H1 (cell line): Measurements from ENCODE around the gene DGCR6L. TPM values are rescaled to one million over a fixed set of nuclear protein-coding genes. Genes with fewer than 3 reads are reported as not detected.

Experiments
- SP4 ChIP-seq: IDR thresholded peaks from 2 replicates; pipeline ENCODE4 v1.6.1; 2012; ENCODE audit warnings: low read length, inconsistent platforms
- polyA plus RNA-seq, 7 experiments: library from polyadenylated mRNA; depleted of rRNA in 3 of 7; stranded (reverse) in 5 of 7; unstranded in 2 of 7; fragments of >200 nt in 5 of 7; fragments of 200-250 nt in 2 of 7; gene quantifications; 1 replicate in 5 of 7; 2 replicates in 1 of 7; 4 replicates in 1 of 7; pipeline versions ENCODE4 v1.2.1 to v1.2.3, GENCODE V29; 2011 to 2013; ENCODE audit warnings: missing spikeins in 2 of 7, mixed read lengths in 2 of 7
- total RNA-seq: library from RNA; stranded (reverse); fragmentation: NEBNext Ultra II Directional; extraction: Animal tissue kit (Norgen Biotek cat#: 25700); gene quantifications from 2 replicates; pipeline ENCODE4 v1.2.1, GENCODE V29; 2021
- TF ChIP-seq, protein P1 (sequence below): IDR thresholded peaks from 2 replicates; pipeline ENCODE4 v1.6.1; 2012; ENCODE audit warnings: inconsistent platforms

DGCR6L gene
- total and polyA plus RNA-seq, 2 of the 8 experiments (the other 6 are each of a cell fraction or from before 2014, with no cell fraction given), result 43.6 to 72.6 TPM

DNA sequence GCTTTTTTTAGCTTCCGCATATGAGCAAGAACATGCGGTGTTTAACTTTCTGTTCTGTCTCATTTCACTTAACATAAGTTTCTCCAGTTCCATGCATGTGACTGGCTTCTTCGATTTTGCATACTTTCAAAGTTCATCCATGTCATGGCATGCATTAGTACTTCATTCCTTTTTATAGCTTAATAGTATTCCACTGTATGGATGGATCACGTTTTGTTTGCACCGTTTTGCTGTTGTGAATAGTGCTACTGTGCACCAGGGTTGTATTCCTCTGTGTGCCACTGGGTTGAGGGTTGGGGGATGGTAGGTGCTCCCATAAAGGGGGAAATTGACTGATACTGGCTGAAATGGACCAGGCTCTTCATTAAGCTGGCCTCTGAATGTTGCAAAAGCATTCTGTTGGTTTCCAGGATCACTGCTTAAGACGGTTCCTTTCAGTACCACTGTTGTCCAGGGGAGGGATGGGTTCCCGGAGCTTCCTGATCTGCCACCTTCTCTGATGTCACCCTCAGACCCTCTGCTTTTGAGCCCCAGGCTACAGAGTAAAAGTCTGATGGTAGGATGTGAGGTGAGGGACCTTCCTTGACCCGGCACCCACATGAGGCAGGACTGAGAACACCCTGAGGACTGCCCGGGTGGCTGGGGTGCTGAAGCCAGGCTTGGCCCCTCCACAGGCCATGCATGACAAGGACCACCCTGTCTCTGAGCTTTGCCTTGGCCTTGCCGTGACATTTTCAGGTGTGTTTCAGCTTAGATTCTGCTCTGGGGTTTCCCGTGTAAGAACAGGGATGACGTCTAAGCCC is 24.4 kb downstream of the DGCR6L start (continued):
- TF ChIP-seq, protein P1, sequence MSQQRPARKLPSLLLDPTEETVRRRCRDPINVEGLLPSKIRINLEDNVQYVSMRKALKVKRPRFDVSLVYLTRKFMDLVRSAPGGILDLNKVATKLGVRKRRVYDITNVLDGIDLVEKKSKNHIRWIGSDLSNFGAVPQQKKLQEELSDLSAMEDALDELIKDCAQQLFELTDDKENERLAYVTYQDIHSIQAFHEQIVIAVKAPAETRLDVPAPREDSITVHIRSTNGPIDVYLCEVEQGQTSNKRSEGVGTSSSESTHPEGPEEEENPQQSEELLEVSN, result no peak
- TF ChIP-seq SP4, result no peak
